WTC11 (cell line): ENCODE data around the gene CCDC178. TPM values are rescaled to one million over a fixed set of nuclear protein-coding genes. Genes with fewer than 3 reads are reported as not detected.

ENCODE experiments used
- ATAC-seq: fragments of 200-7000 bp; cut with Tn5 transposase; 2 replicates; pipeline ENCODE4 v1.10.0; 2021; ENCODE audit warnings: mild to moderate bottlenecking, moderate library complexity
- CTCF ChIA-PET: fragments of 300-600 bp; sonication (Branson Sonifier 250); formaldehyde crosslinking; loops from one replicate; lab custom pipeline; 2021; ENCODE audit warnings: antibody characterized with exemption; lab: Charles Lee
- POLR2A ChIA-PET: fragments of 350-600 bp; sonication (Branson Sonifier 250); formaldehyde crosslinking; loops from one replicate; lab custom pipeline; 2021; ENCODE audit warnings: antibody characterized with exemption; lab: Charles Lee
- DNase-seq: peaks from one replicate; pipeline ENCODE4 v3.0.0; 2021; ENCODE audit warnings: low spot score
- H3K27ac Mint-ChIP-seq: 2 replicates; pipeline ENCODE4 v1.8.0; 2021; ENCODE audit warnings: mixed read lengths
- H3K27me3 Mint-ChIP-seq: 2 replicates; pipeline ENCODE4 v1.8.0; 2021; ENCODE audit warnings: low read depth, mild to moderate bottlenecking, moderate library complexity, mixed read lengths
- H3K36me3 Mint-ChIP-seq: 2 replicates; pipeline ENCODE4 v1.8.0; 2021; ENCODE audit warnings: mixed read lengths
- H3K4me1 Mint-ChIP-seq: 2 replicates; pipeline ENCODE4 v1.8.0; 2022; ENCODE audit warnings: mixed read lengths
- H3K4me3 Mint-ChIP-seq: 2 replicates; pipeline ENCODE4 v1.8.0; 2021; ENCODE audit warnings: mild to moderate bottlenecking, moderate library complexity, mixed read lengths
- H3K9me3 Mint-ChIP-seq: 2 replicates; pipeline ENCODE4 v1.8.0; 2021; ENCODE audit warnings: mixed read lengths
- FOXK1 ChIP-seq: sonication (generic); formaldehyde crosslinking; IDR thresholded peaks from 2 replicates; pipeline ENCODE4 v1.8.0; 2022; ENCODE audit warnings: mild to moderate bottlenecking, moderate library complexity, missing genetic modification reagents
- KAT7 ChIP-seq: sonication (generic); formaldehyde crosslinking; IDR thresholded peaks from 2 replicates; pipeline ENCODE4 v1.8.1; 2023; ENCODE audit warnings: missing genetic modification reagents, mild to moderate bottlenecking, borderline replicate concordance
- NFYB ChIP-seq: sonication (generic); formaldehyde crosslinking; conservative IDR thresholded peaks from 2 replicates; pipeline ENCODE4 v1.8.0; 2022; ENCODE audit warnings: low read depth, missing genetic modification reagents
- ZNF219 ChIP-seq: sonication (generic); formaldehyde crosslinking; IDR thresholded peaks from 2 replicates; pipeline ENCODE4 v1.8.0; 2023; ENCODE audit warnings: missing genetic modification reagents, mild to moderate bottlenecking, borderline replicate concordance
- ZNF317 ChIP-seq: sonication (generic); formaldehyde crosslinking; IDR thresholded peaks from 2 replicates; pipeline ENCODE4 v1.8.1; 2023; ENCODE audit warnings: low read depth, mild to moderate bottlenecking, moderate library complexity, missing genetic modification reagents, borderline replicate concordance
- total RNA-seq: library from RNA; stranded (reverse); gene quantifications from 3 replicates; pipeline ENCODE4 v1.2.3, GENCODE V29; 2021
- TF ChIP-seq, protein P1 (sequence below): sonication (generic); formaldehyde crosslinking; conservative IDR thresholded peaks from 2 replicates; pipeline ENCODE4 v1.8.1; 2023; ENCODE audit warnings: mild to moderate bottlenecking, low read depth, missing genetic modification reagents, moderate library complexity
- TF ChIP-seq, protein P2 (sequence below): fragments of 250-450 bp; sonication (Bioruptor Pico); IDR thresholded peaks from 2 replicates; pipeline ENCODE4 v1.8.0; 2021; ENCODE audit warnings: mild to moderate bottlenecking
- TF ChIP-seq, protein P3 (sequence below): sonication (generic); formaldehyde crosslinking; IDR thresholded peaks from 2 replicates; pipeline ENCODE4 v1.8.1; 2022; ENCODE audit warnings: missing genetic modification reagents, borderline replicate concordance
- TF ChIP-seq, protein P4 (sequence below): sonication (generic); formaldehyde crosslinking; IDR thresholded peaks from 2 replicates; pipeline ENCODE4 v1.8.1; 2022; ENCODE audit warnings: low read depth, missing genetic modification reagents, borderline replicate concordance
- TF ChIP-seq, protein P5 (sequence below): sonication (generic); formaldehyde crosslinking; IDR thresholded peaks from 2 replicates; pipeline ENCODE4 v1.8.0; 2022; ENCODE audit warnings: mild to moderate bottlenecking, missing genetic modification reagents
- TF ChIP-seq, protein P6 (sequence below): fragments of 250-450 bp; sonication (Bioruptor Pico); IDR thresholded peaks from 2 replicates; pipeline ENCODE4 v1.9.0; 2021; ENCODE audit warnings: mild to moderate bottlenecking
- TF ChIP-seq, protein P7 (sequence below): sonication (generic); formaldehyde crosslinking; IDR thresholded peaks from 2 replicates; pipeline ENCODE4 v1.8.0; 2023; ENCODE audit warnings: mild to moderate bottlenecking, missing genetic modification reagents
- TF ChIP-seq, protein P8 (sequence below): sonication (generic); formaldehyde crosslinking; IDR thresholded peaks from 2 replicates; pipeline ENCODE4 v1.8.0; 2022; ENCODE audit warnings: mild to moderate bottlenecking, missing genetic modification reagents
- TF ChIP-seq, protein P9 (sequence below): fragments of 200-600 bp; IDR thresholded peaks from 2 replicates; pipeline ENCODE4 v1.8.0; 2022; ENCODE audit warnings: antibody characterized with exemption
- TF ChIP-seq, protein P10 (sequence below): sonication (generic); formaldehyde crosslinking; IDR thresholded peaks from 2 replicates; pipeline ENCODE4 v1.8.1; 2023; ENCODE audit warnings: mild to moderate bottlenecking, missing genetic modification reagents, moderate library complexity
- TF ChIP-seq, protein P11 (sequence below): fragments of 250-450 bp; sonication (Bioruptor Pico); IDR thresholded peaks from 2 replicates; pipeline ENCODE4 v1.9.0; 2021; ENCODE audit warnings: mild to moderate bottlenecking

The CCDC178 gene
- total RNA-seq, 1 experiment from 2014 or later, result 0.20 TPM

DNA sequence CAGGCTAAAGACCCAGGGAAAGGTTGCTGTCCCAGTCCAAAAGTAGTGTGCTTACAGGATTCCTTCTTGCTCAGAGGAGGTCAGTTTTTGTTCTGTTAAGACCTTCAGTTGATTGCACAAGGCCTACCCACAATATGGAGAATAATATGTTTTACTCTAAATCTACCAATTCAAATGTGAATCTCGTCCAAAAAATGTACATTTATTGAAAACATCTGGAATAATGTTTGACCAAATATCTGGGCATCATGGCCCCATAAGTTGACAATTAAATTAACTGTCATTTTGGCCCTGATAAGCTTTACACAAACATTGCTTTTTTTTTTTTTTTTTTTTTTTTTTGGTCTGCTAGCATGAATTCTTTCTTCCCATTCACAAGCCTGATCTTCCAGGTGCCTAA is 109.8 kb downstream of the CCDC178 start (continued):
- TF ChIP-seq, protein P1, sequence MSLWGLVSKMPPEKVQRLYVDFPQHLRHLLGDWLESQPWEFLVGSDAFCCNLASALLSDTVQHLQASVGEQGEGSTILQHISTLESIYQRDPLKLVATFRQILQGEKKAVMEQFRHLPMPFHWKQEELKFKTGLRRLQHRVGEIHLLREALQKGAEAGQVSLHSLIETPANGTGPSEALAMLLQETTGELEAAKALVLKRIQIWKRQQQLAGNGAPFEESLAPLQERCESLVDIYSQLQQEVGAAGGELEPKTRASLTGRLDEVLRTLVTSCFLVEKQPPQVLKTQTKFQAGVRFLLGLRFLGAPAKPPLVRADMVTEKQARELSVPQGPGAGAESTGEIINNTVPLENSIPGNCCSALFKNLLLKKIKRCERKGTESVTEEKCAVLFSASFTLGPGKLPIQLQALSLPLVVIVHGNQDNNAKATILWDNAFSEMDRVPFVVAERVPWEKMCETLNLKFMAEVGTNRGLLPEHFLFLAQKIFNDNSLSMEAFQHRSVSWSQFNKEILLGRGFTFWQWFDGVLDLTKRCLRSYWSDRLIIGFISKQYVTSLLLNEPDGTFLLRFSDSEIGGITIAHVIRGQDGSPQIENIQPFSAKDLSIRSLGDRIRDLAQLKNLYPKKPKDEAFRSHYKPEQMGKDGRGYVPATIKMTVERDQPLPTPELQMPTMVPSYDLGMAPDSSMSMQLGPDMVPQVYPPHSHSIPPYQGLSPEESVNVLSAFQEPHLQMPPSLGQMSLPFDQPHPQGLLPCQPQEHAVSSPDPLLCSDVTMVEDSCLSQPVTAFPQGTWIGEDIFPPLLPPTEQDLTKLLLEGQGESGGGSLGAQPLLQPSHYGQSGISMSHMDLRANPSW, result no peak
- TF ChIP-seq, protein P2, sequence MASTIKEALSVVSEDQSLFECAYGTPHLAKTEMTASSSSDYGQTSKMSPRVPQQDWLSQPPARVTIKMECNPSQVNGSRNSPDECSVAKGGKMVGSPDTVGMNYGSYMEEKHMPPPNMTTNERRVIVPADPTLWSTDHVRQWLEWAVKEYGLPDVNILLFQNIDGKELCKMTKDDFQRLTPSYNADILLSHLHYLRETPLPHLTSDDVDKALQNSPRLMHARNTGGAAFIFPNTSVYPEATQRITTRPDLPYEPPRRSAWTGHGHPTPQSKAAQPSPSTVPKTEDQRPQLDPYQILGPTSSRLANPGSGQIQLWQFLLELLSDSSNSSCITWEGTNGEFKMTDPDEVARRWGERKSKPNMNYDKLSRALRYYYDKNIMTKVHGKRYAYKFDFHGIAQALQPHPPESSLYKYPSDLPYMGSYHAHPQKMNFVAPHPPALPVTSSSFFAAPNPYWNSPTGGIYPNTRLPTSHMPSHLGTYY, result no peak
- TF ChIP-seq, protein P3, sequence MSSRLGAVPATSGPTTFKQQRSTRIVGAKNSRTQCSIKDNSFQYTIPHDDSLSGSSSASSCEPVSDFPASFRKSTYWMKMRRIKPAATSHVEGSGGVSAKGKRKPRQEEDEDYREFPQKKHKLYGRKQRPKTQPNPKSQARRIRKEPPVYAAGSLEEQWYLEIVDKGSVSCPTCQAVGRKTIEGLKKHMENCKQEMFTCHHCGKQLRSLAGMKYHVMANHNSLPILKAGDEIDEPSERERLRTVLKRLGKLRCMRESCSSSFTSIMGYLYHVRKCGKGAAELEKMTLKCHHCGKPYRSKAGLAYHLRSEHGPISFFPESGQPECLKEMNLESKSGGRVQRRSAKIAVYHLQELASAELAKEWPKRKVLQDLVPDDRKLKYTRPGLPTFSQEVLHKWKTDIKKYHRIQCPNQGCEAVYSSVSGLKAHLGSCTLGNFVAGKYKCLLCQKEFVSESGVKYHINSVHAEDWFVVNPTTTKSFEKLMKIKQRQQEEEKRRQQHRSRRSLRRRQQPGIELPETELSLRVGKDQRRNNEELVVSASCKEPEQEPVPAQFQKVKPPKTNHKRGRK, result no peak
- TF ChIP-seq, protein P4, sequence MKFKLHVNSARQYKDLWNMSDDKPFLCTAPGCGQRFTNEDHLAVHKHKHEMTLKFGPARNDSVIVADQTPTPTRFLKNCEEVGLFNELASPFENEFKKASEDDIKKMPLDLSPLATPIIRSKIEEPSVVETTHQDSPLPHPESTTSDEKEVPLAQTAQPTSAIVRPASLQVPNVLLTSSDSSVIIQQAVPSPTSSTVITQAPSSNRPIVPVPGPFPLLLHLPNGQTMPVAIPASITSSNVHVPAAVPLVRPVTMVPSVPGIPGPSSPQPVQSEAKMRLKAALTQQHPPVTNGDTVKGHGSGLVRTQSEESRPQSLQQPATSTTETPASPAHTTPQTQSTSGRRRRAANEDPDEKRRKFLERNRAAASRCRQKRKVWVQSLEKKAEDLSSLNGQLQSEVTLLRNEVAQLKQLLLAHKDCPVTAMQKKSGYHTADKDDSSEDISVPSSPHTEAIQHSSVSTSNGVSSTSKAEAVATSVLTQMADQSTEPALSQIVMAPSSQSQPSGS, result no peak

DNA sequence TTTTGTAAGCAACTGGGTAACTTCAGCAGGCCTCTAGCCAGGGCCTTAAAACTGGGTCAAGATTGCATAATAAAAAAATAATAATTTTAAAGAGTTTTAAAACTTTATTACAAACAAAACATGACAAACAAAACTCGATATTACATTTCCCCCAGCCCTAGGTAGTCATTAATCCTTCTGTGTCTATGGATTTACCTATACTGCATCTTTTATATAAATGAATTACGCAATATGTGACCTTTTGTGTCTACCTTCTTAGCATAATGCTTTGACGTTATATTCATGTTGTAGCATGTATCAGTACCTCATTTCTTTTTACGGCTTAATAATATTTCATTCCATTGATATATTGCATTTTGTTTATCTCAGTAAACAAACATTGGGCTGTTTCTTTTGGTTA is 113.5 kb downstream of the CCDC178 start:
- no peak for DNase-seq
- no peak for ATAC-seq
- Mint-ChIP-seq H3K4me3 (no peak overlapping the region), H3K36me3 (no peaks in the 10 kb centered on the region), H3K9me3 (no peaks in the 10 kb centered on the region), H3K27ac (no peak overlapping the region), H3K27me3 (no peaks in the 10 kb centered on the region), H3K4me1 (no peaks in the 10 kb centered on the region)
- ChIA-PET CTCF (no interaction called here), POLR2A (no interaction called here)
- TF ChIP-seq, protein P5, sequence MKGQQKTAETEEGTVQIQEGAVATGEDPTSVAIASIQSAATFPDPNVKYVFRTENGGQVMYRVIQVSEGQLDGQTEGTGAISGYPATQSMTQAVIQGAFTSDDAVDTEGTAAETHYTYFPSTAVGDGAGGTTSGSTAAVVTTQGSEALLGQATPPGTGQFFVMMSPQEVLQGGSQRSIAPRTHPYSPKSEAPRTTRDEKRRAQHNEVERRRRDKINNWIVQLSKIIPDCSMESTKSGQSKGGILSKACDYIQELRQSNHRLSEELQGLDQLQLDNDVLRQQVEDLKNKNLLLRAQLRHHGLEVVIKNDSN (CRISPR knock-in tag), result no peak
- TF ChIP-seq, protein P6, sequence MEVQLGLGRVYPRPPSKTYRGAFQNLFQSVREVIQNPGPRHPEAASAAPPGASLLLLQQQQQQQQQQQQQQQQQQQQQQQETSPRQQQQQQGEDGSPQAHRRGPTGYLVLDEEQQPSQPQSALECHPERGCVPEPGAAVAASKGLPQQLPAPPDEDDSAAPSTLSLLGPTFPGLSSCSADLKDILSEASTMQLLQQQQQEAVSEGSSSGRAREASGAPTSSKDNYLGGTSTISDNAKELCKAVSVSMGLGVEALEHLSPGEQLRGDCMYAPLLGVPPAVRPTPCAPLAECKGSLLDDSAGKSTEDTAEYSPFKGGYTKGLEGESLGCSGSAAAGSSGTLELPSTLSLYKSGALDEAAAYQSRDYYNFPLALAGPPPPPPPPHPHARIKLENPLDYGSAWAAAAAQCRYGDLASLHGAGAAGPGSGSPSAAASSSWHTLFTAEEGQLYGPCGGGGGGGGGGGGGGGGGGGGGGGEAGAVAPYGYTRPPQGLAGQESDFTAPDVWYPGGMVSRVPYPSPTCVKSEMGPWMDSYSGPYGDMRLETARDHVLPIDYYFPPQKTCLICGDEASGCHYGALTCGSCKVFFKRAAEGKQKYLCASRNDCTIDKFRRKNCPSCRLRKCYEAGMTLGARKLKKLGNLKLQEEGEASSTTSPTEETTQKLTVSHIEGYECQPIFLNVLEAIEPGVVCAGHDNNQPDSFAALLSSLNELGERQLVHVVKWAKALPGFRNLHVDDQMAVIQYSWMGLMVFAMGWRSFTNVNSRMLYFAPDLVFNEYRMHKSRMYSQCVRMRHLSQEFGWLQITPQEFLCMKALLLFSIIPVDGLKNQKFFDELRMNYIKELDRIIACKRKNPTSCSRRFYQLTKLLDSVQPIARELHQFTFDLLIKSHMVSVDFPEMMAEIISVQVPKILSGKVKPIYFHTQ, result no peak
- TF ChIP-seq, protein P7, sequence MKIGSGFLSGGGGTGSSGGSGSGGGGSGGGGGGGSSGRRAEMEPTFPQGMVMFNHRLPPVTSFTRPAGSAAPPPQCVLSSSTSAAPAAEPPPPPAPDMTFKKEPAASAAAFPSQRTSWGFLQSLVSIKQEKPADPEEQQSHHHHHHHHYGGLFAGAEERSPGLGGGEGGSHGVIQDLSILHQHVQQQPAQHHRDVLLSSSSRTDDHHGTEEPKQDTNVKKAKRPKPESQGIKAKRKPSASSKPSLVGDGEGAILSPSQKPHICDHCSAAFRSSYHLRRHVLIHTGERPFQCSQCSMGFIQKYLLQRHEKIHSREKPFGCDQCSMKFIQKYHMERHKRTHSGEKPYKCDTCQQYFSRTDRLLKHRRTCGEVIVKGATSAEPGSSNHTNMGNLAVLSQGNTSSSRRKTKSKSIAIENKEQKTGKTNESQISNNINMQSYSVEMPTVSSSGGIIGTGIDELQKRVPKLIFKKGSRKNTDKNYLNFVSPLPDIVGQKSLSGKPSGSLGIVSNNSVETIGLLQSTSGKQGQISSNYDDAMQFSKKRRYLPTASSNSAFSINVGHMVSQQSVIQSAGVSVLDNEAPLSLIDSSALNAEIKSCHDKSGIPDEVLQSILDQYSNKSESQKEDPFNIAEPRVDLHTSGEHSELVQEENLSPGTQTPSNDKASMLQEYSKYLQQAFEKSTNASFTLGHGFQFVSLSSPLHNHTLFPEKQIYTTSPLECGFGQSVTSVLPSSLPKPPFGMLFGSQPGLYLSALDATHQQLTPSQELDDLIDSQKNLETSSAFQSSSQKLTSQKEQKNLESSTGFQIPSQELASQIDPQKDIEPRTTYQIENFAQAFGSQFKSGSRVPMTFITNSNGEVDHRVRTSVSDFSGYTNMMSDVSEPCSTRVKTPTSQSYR (CRISPR knock-in tag), result no peak
- TF ChIP-seq, protein P8, sequence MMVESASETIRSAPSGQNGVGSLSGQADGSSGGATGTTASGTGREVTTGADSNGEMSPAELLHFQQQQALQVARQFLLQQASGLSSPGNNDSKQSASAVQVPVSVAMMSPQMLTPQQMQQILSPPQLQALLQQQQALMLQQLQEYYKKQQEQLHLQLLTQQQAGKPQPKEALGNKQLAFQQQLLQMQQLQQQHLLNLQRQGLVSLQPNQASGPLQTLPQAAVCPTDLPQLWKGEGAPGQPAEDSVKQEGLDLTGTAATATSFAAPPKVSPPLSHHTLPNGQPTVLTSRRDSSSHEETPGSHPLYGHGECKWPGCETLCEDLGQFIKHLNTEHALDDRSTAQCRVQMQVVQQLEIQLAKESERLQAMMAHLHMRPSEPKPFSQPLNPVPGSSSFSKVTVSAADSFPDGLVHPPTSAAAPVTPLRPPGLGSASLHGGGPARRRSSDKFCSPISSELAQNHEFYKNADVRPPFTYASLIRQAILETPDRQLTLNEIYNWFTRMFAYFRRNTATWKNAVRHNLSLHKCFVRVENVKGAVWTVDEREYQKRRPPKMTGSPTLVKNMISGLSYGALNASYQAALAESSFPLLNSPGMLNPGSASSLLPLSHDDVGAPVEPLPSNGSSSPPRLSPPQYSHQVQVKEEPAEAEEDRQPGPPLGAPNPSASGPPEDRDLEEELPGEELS, result no peak
- TF ChIP-seq, protein P9, sequence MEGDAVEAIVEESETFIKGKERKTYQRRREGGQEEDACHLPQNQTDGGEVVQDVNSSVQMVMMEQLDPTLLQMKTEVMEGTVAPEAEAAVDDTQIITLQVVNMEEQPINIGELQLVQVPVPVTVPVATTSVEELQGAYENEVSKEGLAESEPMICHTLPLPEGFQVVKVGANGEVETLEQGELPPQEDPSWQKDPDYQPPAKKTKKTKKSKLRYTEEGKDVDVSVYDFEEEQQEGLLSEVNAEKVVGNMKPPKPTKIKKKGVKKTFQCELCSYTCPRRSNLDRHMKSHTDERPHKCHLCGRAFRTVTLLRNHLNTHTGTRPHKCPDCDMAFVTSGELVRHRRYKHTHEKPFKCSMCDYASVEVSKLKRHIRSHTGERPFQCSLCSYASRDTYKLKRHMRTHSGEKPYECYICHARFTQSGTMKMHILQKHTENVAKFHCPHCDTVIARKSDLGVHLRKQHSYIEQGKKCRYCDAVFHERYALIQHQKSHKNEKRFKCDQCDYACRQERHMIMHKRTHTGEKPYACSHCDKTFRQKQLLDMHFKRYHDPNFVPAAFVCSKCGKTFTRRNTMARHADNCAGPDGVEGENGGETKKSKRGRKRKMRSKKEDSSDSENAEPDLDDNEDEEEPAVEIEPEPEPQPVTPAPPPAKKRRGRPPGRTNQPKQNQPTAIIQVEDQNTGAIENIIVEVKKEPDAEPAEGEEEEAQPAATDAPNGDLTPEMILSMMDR, result no peak
- no peak for TF ChIP-seq FOXK1 (CRISPR knock-in tag)
- TF ChIP-seq ZNF219 (CRISPR knock-in tag), result no peak
- TF ChIP-seq KAT7 (CRISPR knock-in tag), result no peak
- no peak for TF ChIP-seq ZNF317 (CRISPR knock-in tag)
- TF ChIP-seq NFYB, result no peak
- TF ChIP-seq, protein P10, sequence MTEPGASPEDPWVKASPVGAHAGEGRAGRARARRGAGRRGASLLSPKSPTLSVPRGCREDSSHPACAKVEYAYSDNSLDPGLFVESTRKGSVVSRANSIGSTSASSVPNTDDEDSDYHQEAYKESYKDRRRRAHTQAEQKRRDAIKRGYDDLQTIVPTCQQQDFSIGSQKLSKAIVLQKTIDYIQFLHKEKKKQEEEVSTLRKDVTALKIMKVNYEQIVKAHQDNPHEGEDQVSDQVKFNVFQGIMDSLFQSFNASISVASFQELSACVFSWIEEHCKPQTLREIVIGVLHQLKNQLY (CRISPR knock-in tag), result no peak
- TF ChIP-seq, protein P11, sequence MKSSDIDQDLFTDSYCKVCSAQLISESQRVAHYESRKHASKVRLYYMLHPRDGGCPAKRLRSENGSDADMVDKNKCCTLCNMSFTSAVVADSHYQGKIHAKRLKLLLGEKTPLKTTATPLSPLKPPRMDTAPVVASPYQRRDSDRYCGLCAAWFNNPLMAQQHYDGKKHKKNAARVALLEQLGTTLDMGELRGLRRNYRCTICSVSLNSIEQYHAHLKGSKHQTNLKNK (CRISPR knock-in tag), result no peak
